Lower leg skin (tissue), 4 donors: ENCODE results near the gene CERK. TPM values are rescaled to one million over a fixed set of nuclear protein-coding genes. Genes with fewer than 3 reads are reported as not detected.
"Not testable (repeated sequence)": the region's sequence is repeated elsewhere in the genome, so short reads cannot be mapped to it uniquely, and the experiment has no call there.

ENCODE experiments used
- DNase-seq, 2 donors: peaks; one replicate each; pipeline ENCODE4 v3.0.0-alpha.2; 2019; ENCODE audit warnings: low spot score in 2 of 2
- H3K4me3 ChIP-seq: fragments of 200-600 bp; sonication (generic); 2 replicates; pipeline ENCODE4 v1.5.1; 2017; ENCODE audit warnings: mild to moderate bottlenecking, low read depth; ENCODE audit not compliant: poor library complexity, severe bottlenecking
- CTCF ChIP-seq, 3 donors: fragments of 450-650 bp; IDR thresholded peaks; one replicate each; pipeline ENCODE4 v1.5.1; 2016; ENCODE audit warnings: antibody characterized with exemption in 3 of 3, mild to moderate bottlenecking in 3 of 3, moderate library complexity in 2 of 3
- POLR2A ChIP-seq, 2 donors: fragments of 450-650 bp; IDR thresholded peaks; one replicate each; pipeline ENCODE4 v1.6.1; 2016 to 2017; ENCODE audit warnings: antibody characterized with exemption in 2 of 2, mild to moderate bottlenecking in 1 of 2, moderate library complexity in 1 of 2
- WGBS, 2 donors: methylation state at CpG; one replicate each; pipeline ENCODE4 v1.1.5; 2018; 5-methylcytosine and 5-hydroxymethylcytosine counted together
- intact Hi-C: fragments of 100-400 bp; cut with DNase I; formaldehyde crosslinking; loops from one replicate; pipeline ENCODE4 v1.15.0; 2023; ENCODE audit warnings: low total_unique reads
- total RNA-seq, 4 donors: library from RNA; depleted of rRNA; stranded (reverse); fragments of >200 nt; gene quantifications; one replicate each; pipeline ENCODE4 v1.1.0, GENCODE V29; 2016

CERK gene
- total RNA-seq, 4 donors from 2014 or later = 38.9 to 49.6 (median 41.5) TPM

GRCh38 chr22:46646531-46647215, 91.4 kb downstream of the CERK start:
- DNase-seq = no peak
- H3K4me3 ChIP-seq = no peak overlapping the region
- TF ChIP-seq POLR2A (IDR thresholded peaks at IDR 0.05) (no peak), CTCF (IDR thresholded peaks at IDR 0.05) (no peak)
- intact Hi-C loops = no loop called here
- WGBS, 2 donors = 62 to 66% methylated on average over 10 of the region's 10 CpGs

DNA sequence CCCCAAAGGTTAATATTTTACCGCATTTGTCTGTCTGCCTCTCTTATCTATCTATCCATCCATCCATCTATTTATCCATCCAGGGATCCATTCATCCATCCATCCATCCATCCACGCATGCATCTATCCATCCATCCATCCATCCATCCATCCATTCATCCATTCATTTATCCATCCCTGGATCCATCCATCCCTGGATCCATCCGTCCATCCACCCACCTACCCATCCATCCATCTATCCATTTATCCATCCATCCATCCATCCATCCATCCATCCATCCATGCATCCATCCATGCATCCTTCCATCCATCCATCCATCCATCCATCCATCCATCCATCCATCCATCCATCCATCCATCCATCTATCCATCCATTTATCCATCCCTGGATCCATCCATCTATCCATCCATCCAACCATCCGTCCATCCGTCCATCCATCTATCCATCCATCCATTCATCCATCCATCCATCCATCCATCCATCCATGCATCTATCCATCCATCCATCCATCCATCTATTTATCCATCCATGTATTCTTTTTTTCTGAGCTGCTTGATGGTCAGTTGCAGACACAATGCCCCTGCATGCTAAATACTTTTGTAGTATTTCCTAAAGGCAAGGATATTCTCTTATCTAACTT, 95.1 kb downstream of the CERK start:
- WGBS, 2 donors = 90 to 91% methylated on average over 5 of the region's 5 CpGs
- H3K4me3 ChIP-seq, intact Hi-C loops, DNase-seq: not testable (repeated sequence)

- TF ChIP-seq POLR2A (IDR thresholded peaks at IDR 0.05) = no peak
- no peak for TF ChIP-seq CTCF (IDR thresholded peaks at IDR 0.05)
- DNase-seq = no peak
- H3K4me3 ChIP-seq = no peak overlapping the region
- intact Hi-C loops = no loop called here
- WGBS, 2 donors = 80 to 83% methylated on average over 7 of the region's 7 CpGs
Observed at GRCh38 chr22:46641811-46642266, 96.2 kb downstream of the CERK start.

GRCh38 chr22:46640293-46641055, 97.6 kb downstream of the CERK start:
- no peak for DNase-seq
- intact Hi-C loops = no loop called here
- no peak overlapping the region for H3K4me3 ChIP-seq
- no peak for TF ChIP-seq POLR2A (IDR thresholded peaks at IDR 0.05)
- TF ChIP-seq CTCF (IDR thresholded peaks at IDR 0.05) = no peak
- WGBS, 2 donors = 77% methylated on average over 24 of the region's 24 CpGs

DNA sequence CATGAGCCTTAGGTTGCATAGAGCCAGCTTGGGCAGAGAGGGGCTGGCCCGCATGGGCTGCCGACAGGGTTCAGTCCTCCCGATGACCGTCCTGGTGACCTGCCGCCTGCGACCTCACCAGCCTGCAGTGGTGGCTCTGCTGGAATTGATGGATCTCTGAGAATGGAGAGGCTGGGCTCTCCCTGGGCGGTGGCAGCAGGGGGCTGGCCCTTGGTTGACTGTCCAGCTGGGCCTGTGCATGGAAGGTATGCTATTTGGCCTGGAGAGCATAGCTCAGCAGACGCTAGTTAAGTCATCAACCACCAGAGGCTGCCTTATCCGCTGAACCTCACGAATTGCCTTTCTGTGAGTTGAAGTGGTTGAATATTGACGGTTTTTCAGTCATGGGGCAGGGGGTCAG, 98.2 kb downstream of the CERK start:
- no peak overlapping the region for H3K4me3 ChIP-seq
- no peak for DNase-seq
- 94 to 96% methylated on average over 11 of the region's 11 CpGs for WGBS, 2 donors
- intact Hi-C loops = no loop called here
- TF ChIP-seq POLR2A (IDR thresholded peaks at IDR 0.05) (no peak), CTCF (IDR thresholded peaks at IDR 0.05) (no peak)
